ENCODE results near the gene ELOVL5. TPM values are rescaled to one million over a fixed set of nuclear protein-coding genes. Genes with fewer than 3 reads are reported as not detected.
A peak's percentile ranks its signal among the peaks of the same experiment; 100 is the strongest.

The ELOVL5 gene, protein sequence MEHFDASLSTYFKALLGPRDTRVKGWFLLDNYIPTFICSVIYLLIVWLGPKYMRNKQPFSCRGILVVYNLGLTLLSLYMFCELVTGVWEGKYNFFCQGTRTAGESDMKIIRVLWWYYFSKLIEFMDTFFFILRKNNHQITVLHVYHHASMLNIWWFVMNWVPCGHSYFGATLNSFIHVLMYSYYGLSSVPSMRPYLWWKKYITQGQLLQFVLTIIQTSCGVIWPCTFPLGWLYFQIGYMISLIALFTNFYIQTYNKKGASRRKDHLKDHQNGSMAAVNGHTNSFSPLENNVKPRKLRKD
- polyA plus RNA-seq (2012; ENCODE audit: insufficient read length, low read depth) = 68.2 TPM

DNA sequence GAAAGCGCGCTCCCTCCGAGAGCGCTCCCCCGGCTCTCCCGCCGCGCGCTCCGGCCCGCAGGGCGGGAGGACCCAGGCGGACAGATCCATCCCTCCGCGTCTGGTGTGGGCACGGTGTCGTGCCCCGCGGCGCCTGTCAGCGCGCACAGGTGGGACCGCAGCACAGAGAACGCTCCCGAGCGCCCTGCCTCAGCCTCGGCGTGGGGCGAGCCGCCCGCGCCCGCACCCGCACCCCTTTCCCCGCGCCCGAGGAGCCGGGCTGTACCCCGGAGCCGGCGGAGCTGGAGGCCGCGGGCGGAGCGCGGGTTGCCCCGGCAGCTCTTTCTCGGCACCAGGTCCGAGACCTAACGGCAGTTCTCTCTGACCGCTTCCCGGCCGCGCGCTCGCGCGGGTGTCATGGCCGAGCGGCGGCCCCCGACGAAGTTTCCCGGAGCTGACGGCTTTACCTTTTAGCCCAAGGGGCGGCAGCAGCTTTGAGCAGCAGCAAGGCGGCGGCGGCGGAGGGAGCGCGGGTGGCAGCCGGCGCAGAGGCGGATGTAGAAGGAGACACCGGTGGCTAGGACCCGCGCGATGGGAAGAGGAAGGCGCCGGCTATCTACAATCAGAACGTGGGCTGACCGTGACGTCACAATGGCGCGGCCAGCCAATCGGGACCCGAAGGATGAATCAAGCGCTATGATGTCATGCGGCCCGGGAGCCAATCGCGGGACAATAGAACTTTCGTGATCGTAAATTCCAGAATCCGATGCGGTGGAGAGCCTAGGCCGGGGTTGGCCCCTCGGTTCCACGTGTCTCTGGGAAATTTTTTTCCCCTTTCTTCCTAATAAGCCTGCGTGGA is at the start of gene ELOVL5:
Gene ELOVL5 (minus strand): TSS at position 580 of the 838 bp plus-strand sequence. CDS start 53,251 bp downstream, outside the sequence.
- TF ChIP-seq, protein P1, sequence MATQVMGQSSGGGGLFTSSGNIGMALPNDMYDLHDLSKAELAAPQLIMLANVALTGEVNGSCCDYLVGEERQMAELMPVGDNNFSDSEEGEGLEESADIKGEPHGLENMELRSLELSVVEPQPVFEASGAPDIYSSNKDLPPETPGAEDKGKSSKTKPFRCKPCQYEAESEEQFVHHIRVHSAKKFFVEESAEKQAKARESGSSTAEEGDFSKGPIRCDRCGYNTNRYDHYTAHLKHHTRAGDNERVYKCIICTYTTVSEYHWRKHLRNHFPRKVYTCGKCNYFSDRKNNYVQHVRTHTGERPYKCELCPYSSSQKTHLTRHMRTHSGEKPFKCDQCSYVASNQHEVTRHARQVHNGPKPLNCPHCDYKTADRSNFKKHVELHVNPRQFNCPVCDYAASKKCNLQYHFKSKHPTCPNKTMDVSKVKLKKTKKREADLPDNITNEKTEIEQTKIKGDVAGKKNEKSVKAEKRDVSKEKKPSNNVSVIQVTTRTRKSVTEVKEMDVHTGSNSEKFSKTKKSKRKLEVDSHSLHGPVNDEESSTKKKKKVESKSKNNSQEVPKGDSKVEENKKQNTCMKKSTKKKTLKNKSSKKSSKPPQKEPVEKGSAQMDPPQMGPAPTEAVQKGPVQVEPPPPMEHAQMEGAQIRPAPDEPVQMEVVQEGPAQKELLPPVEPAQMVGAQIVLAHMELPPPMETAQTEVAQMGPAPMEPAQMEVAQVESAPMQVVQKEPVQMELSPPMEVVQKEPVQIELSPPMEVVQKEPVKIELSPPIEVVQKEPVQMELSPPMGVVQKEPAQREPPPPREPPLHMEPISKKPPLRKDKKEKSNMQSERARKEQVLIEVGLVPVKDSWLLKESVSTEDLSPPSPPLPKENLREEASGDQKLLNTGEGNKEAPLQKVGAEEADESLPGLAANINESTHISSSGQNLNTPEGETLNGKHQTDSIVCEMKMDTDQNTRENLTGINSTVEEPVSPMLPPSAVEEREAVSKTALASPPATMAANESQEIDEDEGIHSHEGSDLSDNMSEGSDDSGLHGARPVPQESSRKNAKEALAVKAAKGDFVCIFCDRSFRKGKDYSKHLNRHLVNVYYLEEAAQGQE (IDR thresholded peaks at IDR 0.05; ENCODE audit: insufficient read depth in 1 of 2, low read depth in 2 of 2, low read length in 2 of 2) = 0 out of 4 replicates have a peak, but pooled peaks of 1 of the 2 experiments have one; percentile 23
- TF ChIP-seq TAF1 (IDR thresholded peaks at IDR 0.05; ENCODE audit: borderline replicate concordance, insufficient read depth, low read length) (peak; percentile 65), POLR2AphosphoS5 (IDR thresholded peaks at IDR 0.05; ENCODE audit: low read depth, low read length) (peak; percentile 88), FOXP2 (optimal IDR thresholded peaks at IDR 0.05; ENCODE audit: borderline replicate concordance, extremely low read depth, extremely low read length, insufficient read depth) (no peak), SIN3A (IDR thresholded peaks at IDR 0.05; ENCODE audit: borderline replicate concordance, insufficient read depth, low read length) (peak; percentile 54; the same call in 1 of the 2 replicates)

DNA sequence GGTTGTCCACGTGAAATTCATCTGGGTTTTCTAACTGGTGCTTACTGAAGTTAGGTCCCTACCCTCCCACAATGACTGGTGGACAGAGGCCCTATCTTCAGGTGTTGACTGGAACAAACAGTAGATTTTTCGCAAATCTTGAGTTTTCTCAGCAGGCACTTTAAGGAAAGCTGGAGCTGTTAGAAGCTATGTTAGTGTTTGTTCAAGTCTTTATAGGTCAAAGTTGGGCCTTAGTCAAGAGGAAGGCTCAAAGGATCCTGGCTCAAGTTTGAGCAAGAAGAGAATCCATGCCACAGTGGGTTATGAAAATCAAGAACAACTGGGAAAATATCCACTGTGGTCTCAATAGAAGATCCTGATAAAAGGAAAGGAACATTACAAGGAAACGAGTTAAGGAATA is 48.5 kb upstream of the ELOVL5 start:
- TF ChIP-seq, protein P1 (IDR thresholded peaks at IDR 0.05; ENCODE audit: insufficient read depth in 1 of 2, low read depth in 2 of 2, low read length in 2 of 2) = no peak
- TF ChIP-seq FOXP2 (optimal IDR thresholded peaks at IDR 0.05; ENCODE audit: borderline replicate concordance, extremely low read depth, extremely low read length, insufficient read depth) (no peak), TAF1 (IDR thresholded peaks at IDR 0.05; ENCODE audit: borderline replicate concordance, insufficient read depth, low read length) (no peak), SIN3A (IDR thresholded peaks at IDR 0.05; ENCODE audit: borderline replicate concordance, insufficient read depth, low read length) (no peak), POLR2AphosphoS5 (IDR thresholded peaks at IDR 0.05; ENCODE audit: low read depth, low read length) (no peak)

DNA sequence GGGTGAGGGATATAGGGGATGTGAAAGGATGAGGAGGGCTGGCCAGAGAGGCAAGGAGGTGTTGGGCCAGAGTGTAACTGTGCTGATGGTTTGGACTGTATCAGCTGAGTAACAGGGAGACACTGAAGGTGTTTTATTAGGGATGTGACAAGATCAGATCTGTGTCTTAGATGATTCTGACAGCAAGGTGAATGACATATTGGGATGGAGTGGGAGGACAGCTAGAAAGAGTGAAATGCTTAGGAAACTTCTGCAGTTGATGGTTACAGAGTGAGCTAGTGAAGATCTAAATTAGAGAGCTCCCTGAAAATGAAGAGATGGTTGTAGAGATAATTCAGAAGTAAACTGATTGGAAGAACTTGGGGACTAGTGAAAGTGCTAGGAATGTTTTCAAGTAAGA is 47.2 kb upstream of the ELOVL5 start:
- no peak for TF ChIP-seq SIN3A (IDR thresholded peaks at IDR 0.05; ENCODE audit: borderline replicate concordance, insufficient read depth, low read length)
- TF ChIP-seq, protein P1 (IDR thresholded peaks at IDR 0.05; ENCODE audit: insufficient read depth in 1 of 2, low read depth in 2 of 2, low read length in 2 of 2) = no peak
- no peak for TF ChIP-seq TAF1 (IDR thresholded peaks at IDR 0.05; ENCODE audit: borderline replicate concordance, insufficient read depth, low read length)

DNA sequence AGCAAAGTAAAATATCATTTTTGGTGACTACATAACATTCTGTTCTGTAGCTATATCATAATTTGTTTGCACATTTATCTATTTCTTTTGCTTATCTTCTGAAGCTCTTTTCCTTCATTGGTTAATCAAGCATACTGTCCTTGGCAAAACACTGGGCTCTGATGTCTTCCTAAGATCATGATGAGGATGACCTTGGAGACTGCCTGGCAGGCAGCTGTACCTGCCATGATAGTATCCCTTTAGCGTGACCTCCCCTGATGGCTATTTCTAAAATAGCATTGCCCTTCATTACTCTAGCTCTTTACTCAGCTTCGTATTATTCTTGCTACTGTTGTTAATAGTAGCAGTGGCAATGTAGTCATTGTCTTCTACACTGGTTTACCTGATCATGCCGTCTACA is 46.0 kb upstream of the ELOVL5 start:
- TF ChIP-seq POLR2AphosphoS5 (IDR thresholded peaks at IDR 0.05; ENCODE audit: low read depth, low read length) (no peak), SIN3A (IDR thresholded peaks at IDR 0.05; ENCODE audit: borderline replicate concordance, insufficient read depth, low read length) (no peak), FOXP2 (optimal IDR thresholded peaks at IDR 0.05; ENCODE audit: borderline replicate concordance, extremely low read depth, extremely low read length, insufficient read depth) (no peak), TAF1 (IDR thresholded peaks at IDR 0.05; ENCODE audit: borderline replicate concordance, insufficient read depth, low read length) (no peak)
- TF ChIP-seq, protein P1 (IDR thresholded peaks at IDR 0.05; ENCODE audit: insufficient read depth in 1 of 2, low read depth in 2 of 2, low read length in 2 of 2) = no peak
